ENCODE results near the gene PCSK4. TPM values are rescaled to one million over a fixed set of nuclear protein-coding genes. Genes with fewer than 3 reads are reported as not detected.

Gene PCSK4
- total RNA-seq, 1 experiment from 2014 or later: 7.2 TPM

- DNase-seq (ENCODE audit: low spot score): no peak
- no peaks in the 10 kb centered on the region for H3K36me3 ChIP-seq (ENCODE audit: insufficient read depth, low read length, poor library complexity, severe bottlenecking)
- intact Hi-C loops (cut with micrococcal nuclease; ENCODE audit: unreplicated experiment): no loop called here
- no peak overlapping the region for H3K4me3 ChIP-seq (ENCODE audit: low read depth, low read length, poor library complexity, severe bottlenecking)
- TF ChIP-seq EZH2 (IDR thresholded peaks at IDR 0.05; ENCODE audit: borderline replicate concordance, low read depth, low read length, poor library complexity, severe bottlenecking): no peak
- no peak for TF ChIP-seq CTCF (conservative IDR thresholded peaks at IDR 0.05; ENCODE audit: low read depth, low read length)
- ChIA-PET POLR2A (ENCODE audit: low non-redundant PET) (no interaction called here), CTCF (no interaction called here)
- H3K4me1 ChIP-seq (ENCODE audit: insufficient read depth, low read length, poor library complexity, severe bottlenecking): peaks cover 8% of the 10 kb centered on the region
- BruUV-seq (replicated peaks): no TSS peak
- H3K27ac ChIP-seq (ENCODE audit: low read depth, low read length, poor library complexity, severe bottlenecking): no peak overlapping the region
- no peaks in the 10 kb centered on the region for H3K27me3 ChIP-seq (replicated peaks; ENCODE audit: insufficient read depth, low read depth, low read length, poor library complexity)
- no peaks in the 10 kb centered on the region for H3K9me3 ChIP-seq (ENCODE audit: low read depth, low read length, poor library complexity, severe bottlenecking)
Measured at GRCh38 chr19:1534972-1535371, 44.8 kb upstream of the PCSK4 start.

- BruUV-seq (replicated peaks): no TSS peak
- Histone ChIP-seq H3K4me3 (ENCODE audit: low read depth, low read length, poor library complexity, severe bottlenecking) (no peak overlapping the region), H3K27ac (ENCODE audit: low read depth, low read length, poor library complexity, severe bottlenecking) (no peak overlapping the region), H3K27me3 (replicated peaks; ENCODE audit: insufficient read depth, low read depth, low read length, poor library complexity) (no peaks in the 10 kb centered on the region), H3K4me1 (ENCODE audit: insufficient read depth, low read length, poor library complexity, severe bottlenecking) (peaks cover 3% of the 10 kb centered on the region), H3K36me3 (ENCODE audit: insufficient read depth, low read length, poor library complexity, severe bottlenecking) (no peaks in the 10 kb centered on the region), H3K9me3 (ENCODE audit: low read depth, low read length, poor library complexity, severe bottlenecking) (no peaks in the 10 kb centered on the region)
- POLR2A ChIA-PET (ENCODE audit: low non-redundant PET): no interaction called here
- DNase-seq (ENCODE audit: low spot score): no peak
- CTCF ChIA-PET: interaction anchor here (0.6 to 0.7 kb wide), 2 partner anchors 12 to 18 kb away, joined by 3 to 4 read pairs; no protein-coding TSS in a partner anchor
- no peak for TF ChIP-seq EZH2 (IDR thresholded peaks at IDR 0.05; ENCODE audit: borderline replicate concordance, low read depth, low read length, poor library complexity, severe bottlenecking)
- no peak for TF ChIP-seq CTCF (conservative IDR thresholded peaks at IDR 0.05; ENCODE audit: low read depth, low read length)
- intact Hi-C loops (cut with micrococcal nuclease; ENCODE audit: unreplicated experiment): no loop called here
Measured at GRCh38 chr19:1533510-1534150, 43.5 kb upstream of the PCSK4 start.

- no TSS peak for BruUV-seq (replicated peaks)
- H3K4me3 ChIP-seq (ENCODE audit: low read depth, low read length, poor library complexity, severe bottlenecking): no peak overlapping the region
- TF ChIP-seq EZH2 (IDR thresholded peaks at IDR 0.05; ENCODE audit: borderline replicate concordance, low read depth, low read length, poor library complexity, severe bottlenecking) (no peak), CTCF (conservative IDR thresholded peaks at IDR 0.05; ENCODE audit: low read depth, low read length) (no peak)
- intact Hi-C loops (cut with micrococcal nuclease; ENCODE audit: unreplicated experiment): no loop called here
- ChIA-PET CTCF (interaction anchor here (0.7 kb wide), 1 partner anchor 252 kb away, joined by 4 read pairs; no protein-coding TSS in a partner anchor), POLR2A (ENCODE audit: low non-redundant PET) (interaction anchor here (0.7 kb wide), 1 partner anchor 294 kb away, joined by 13 read pairs; no protein-coding TSS in a partner anchor)
- H3K27me3 ChIP-seq (replicated peaks; ENCODE audit: insufficient read depth, low read depth, low read length, poor library complexity): no peaks in the 10 kb centered on the region
- no peaks in the 10 kb centered on the region for H3K9me3 ChIP-seq (ENCODE audit: low read depth, low read length, poor library complexity, severe bottlenecking)
- no peaks in the 10 kb centered on the region for H3K36me3 ChIP-seq (ENCODE audit: insufficient read depth, low read length, poor library complexity, severe bottlenecking)
- no peak overlapping the region for H3K27ac ChIP-seq (ENCODE audit: low read depth, low read length, poor library complexity, severe bottlenecking)
- no peaks in the 10 kb centered on the region for H3K4me1 ChIP-seq (ENCODE audit: insufficient read depth, low read length, poor library complexity, severe bottlenecking)
- no peak for DNase-seq (ENCODE audit: low spot score)
Measured at GRCh38 chr19:1532003-1532402, 41.9 kb upstream of the PCSK4 start.
